HepG2 (cell line): ENCODE data around the gene SVOPL. TPM values are rescaled to one million over a fixed set of nuclear protein-coding genes. Genes with fewer than 3 reads are reported as not detected.

Experiments used
- ATAC-seq: fragments of 200-7000 bp; cut with Tn5 transposase; 3 replicates; pipeline ENCODE4 v1.9.1; 2020; ENCODE audit warnings: mild to moderate bottlenecking, moderate library complexity
- BruUV-seq: library from RNA; stranded (reverse); fragments of 400-500 nt; replicated peaks from 2 replicates; lab custom pipeline; 2021; lab: Mats Ljungman, UMichigan
- CTCF ChIA-PET: fragments of 300-600 bp; formaldehyde crosslinking; extraction: SDS; loops from one replicate; lab custom pipeline; 2021; ENCODE audit warnings: low total read pairs, inconsistent platforms, low intra/inter-chr PET ratio; lab: Yijun Ruan, JAX
- POLR2A ChIA-PET: fragments of 350-600 bp; sonication (Branson Sonifier 250); formaldehyde crosslinking; loops from one replicate; lab custom pipeline; 2020; ENCODE audit warnings: antibody characterized with exemption, inconsistent platforms; lab: Yijun Ruan, JAX
- DNase-seq: peaks from one replicate; pipeline ENCODE4 v3.0.0-alpha.2; 2015; ENCODE audit warnings: low spot score
- FAIRE-seq: peaks from 3 replicates; lab custom pipeline; 2011; peaks lifted over from hg19 to GRCh38; lab: Jason Lieb, UNC
- H2AFZ ChIP-seq: one replicate; pipeline ENCODE4 v1.6.1; 2011; ENCODE audit warnings: low read length, inconsistent platforms
- H3K27ac ChIP-seq: fragments of 300-600 bp; 3 replicates; pipeline ENCODE4 v1.8.0; 2011; ENCODE audit warnings: mixed run types, mild to moderate bottlenecking, mixed read lengths, low read length, inconsistent platforms; ENCODE audit not compliant: insufficient read depth; ENCODE audit errors: extremely low read length
- H3K27me3 ChIP-seq, 2 experiments: fragments of 200-600 bp in 1 of 2; 2 replicates in 1 of 2; 3 replicates in 1 of 2; pipeline versions ENCODE4 v1.6.0 to v1.8.0; 2011; ENCODE audit warnings: low read length in 2 of 2, mild to moderate bottlenecking in 2 of 2, moderate library complexity in 2 of 2, inconsistent platforms in 1 of 2; ENCODE audit not compliant: insufficient read depth in 2 of 2, control insufficient read depth in 1 of 2
- H3K36me3 ChIP-seq, 2 experiments: fragments of 200-600 bp in 1 of 2; replicated peaks in 1 of 2; 2 replicates in 1 of 2; 3 replicates in 1 of 2; pipeline versions ENCODE4 v1.5.1 to v1.8.0; 2011; ENCODE audit warnings: low read length in 2 of 2, inconsistent platforms in 1 of 2; ENCODE audit not compliant: insufficient read depth in 2 of 2, control insufficient read depth in 1 of 2
- H3K4me1 ChIP-seq: 2 replicates; pipeline ENCODE4 v1.5.1; 2012; ENCODE audit warnings: low read length, inconsistent platforms; ENCODE audit not compliant: insufficient read depth
- H3K4me2 ChIP-seq: 2 replicates; pipeline ENCODE4 v1.6.0; 2011; ENCODE audit warnings: low read depth, low read length, inconsistent platforms
- H3K4me3 ChIP-seq, 3 experiments: fragments of 200-600 bp in 1 of 3; sonication (generic), shearing (Covaris generic) in 1 of 3; replicated peaks in 1 of 3; 2 replicates each; pipeline ENCODE4 v1.5.1; 2011 to 2016; ENCODE audit warnings: low read length in 3 of 3, inconsistent platforms in 2 of 3, low read depth in 2 of 3, mild to moderate bottlenecking in 2 of 3, control low read depth in 1 of 3, mixed read lengths in 1 of 3; ENCODE audit not compliant: insufficient read depth in 1 of 3
- H3K79me2 ChIP-seq: one replicate; pipeline ENCODE4 v1.6.1; 2011; ENCODE audit warnings: low read length, inconsistent platforms; ENCODE audit not compliant: insufficient read depth
- H3K9ac ChIP-seq: 2 replicates; pipeline ENCODE4 v1.6.0; 2011; ENCODE audit warnings: mild to moderate bottlenecking, low read depth, low read length, inconsistent platforms; ENCODE audit not compliant: insufficient read depth
- H3K9me3 ChIP-seq: 2 replicates; pipeline ENCODE4 v1.5.1; 2012; ENCODE audit warnings: mild to moderate bottlenecking, low read length
- H4K20me1 ChIP-seq: 2 replicates; pipeline ENCODE4 v1.6.0; 2011; ENCODE audit warnings: inconsistent platforms, mild to moderate bottlenecking, low read length, moderate library complexity; ENCODE audit not compliant: insufficient read depth
- ADNP ChIP-seq: sonication (generic); formaldehyde crosslinking; IDR thresholded peaks from 2 replicates; pipeline ENCODE4 v1.4.0; 2020; ENCODE audit warnings: missing genetic modification reagents
- CAMTA2 ChIP-seq: sonication (generic); formaldehyde crosslinking; IDR thresholded peaks from 2 replicates; pipeline ENCODE4 v1.4.0; 2020; ENCODE audit warnings: mild to moderate bottlenecking, missing genetic modification reagents, borderline replicate concordance
- EP300 ChIP-seq, 3 experiments: sonication (generic) in 1 of 3; formaldehyde crosslinking in 1 of 3; IDR thresholded peaks; 2 replicates each; pipeline versions ENCODE4 v1.5.1 to v1.6.1; 2011 to 2020; ENCODE audit warnings: low read depth in 2 of 3, low read length in 2 of 3, borderline replicate concordance in 1 of 3, improper control_type of control experiment in 1 of 3, mild to moderate bottlenecking in 1 of 3, missing genetic modification reagents in 1 of 3, moderate library complexity in 1 of 3
- FOSL1 ChIP-seq: sonication (generic); formaldehyde crosslinking; IDR thresholded peaks from 2 replicates; pipeline ENCODE4 v1.9.0; 2021; ENCODE audit warnings: missing genetic modification reagents, borderline replicate concordance
- GFI1 ChIP-seq: sonication (generic); formaldehyde crosslinking; IDR thresholded peaks from 2 replicates; pipeline ENCODE4 v1.5.0; 2020; ENCODE audit warnings: missing genetic modification reagents, mild to moderate bottlenecking, borderline replicate concordance
- HNF4A ChIP-seq: sonication (generic); formaldehyde crosslinking; IDR thresholded peaks from 2 replicates; pipeline ENCODE4 v1.4.0; 2020; ENCODE audit warnings: missing genetic modification reagents
- KAT7 ChIP-seq: IDR thresholded peaks from 2 replicates; pipeline ENCODE4 v1.6.1; 2018; ENCODE audit warnings: borderline replicate concordance, missing compliant biosample characterization
- KDM3A ChIP-seq: IDR thresholded peaks from 2 replicates; pipeline ENCODE4 v1.6.1; 2018; ENCODE audit warnings: low read depth, missing compliant biosample characterization
- MATR3 ChIP-seq: sonication (generic); formaldehyde crosslinking; IDR thresholded peaks from 2 replicates; pipeline ENCODE4 v1.4.0; 2020; ENCODE audit warnings: missing genetic modification reagents
- PPARG ChIP-seq: conservative IDR thresholded peaks from 2 replicates; pipeline ENCODE4 v1.6.1; 2016; ENCODE audit warnings: missing biosample characterization, missing genetic modification reagents
- RAD51 ChIP-seq: fragments of 450-650 bp; IDR thresholded peaks from 2 replicates; pipeline ENCODE4 v1.6.1; 2016; ENCODE audit warnings: borderline replicate concordance
- RARA ChIP-seq: IDR thresholded peaks from 2 replicates; pipeline ENCODE4 v1.6.1; 2016; ENCODE audit warnings: missing genetic modification reagents, missing compliant biosample characterization
- SNAI1 ChIP-seq: sonication (generic); formaldehyde crosslinking; IDR thresholded peaks from 2 replicates; pipeline ENCODE4 v1.5.0; 2020; ENCODE audit warnings: mild to moderate bottlenecking, missing genetic modification reagents, borderline replicate concordance
- SP4 ChIP-seq: sonication (generic); formaldehyde crosslinking; IDR thresholded peaks from 2 replicates; pipeline ENCODE4 v1.8.1; 2023; ENCODE audit warnings: mild to moderate bottlenecking, missing genetic modification reagents
- SRSF9 ChIP-seq: fragments of 200-400 bp; formaldehyde crosslinking; IDR thresholded peaks from 2 replicates; pipeline ENCODE4 v1.6.1; 2018; ENCODE audit warnings: borderline replicate concordance, mild to moderate bottlenecking, low read depth, low read length; ENCODE audit not compliant: insufficient read depth, poor library complexity, severe bottlenecking
- STAG1 ChIP-seq: sonication (generic); formaldehyde crosslinking; IDR thresholded peaks from 2 replicates; pipeline ENCODE4 v1.4.0; 2020; ENCODE audit warnings: missing genetic modification reagents
- ZMAT3 ChIP-seq: sonication (generic); formaldehyde crosslinking; conservative IDR thresholded peaks from 2 replicates; pipeline ENCODE4 v1.7.0; 2021; ENCODE audit warnings: missing genetic modification reagents
- ZNF639 ChIP-seq: conservative IDR thresholded peaks from 2 replicates; pipeline ENCODE4 v1.6.1; 2018; ENCODE audit warnings: missing genetic modification reagents
- ZSCAN12 ChIP-seq: sonication (generic); formaldehyde crosslinking; IDR thresholded peaks from 2 replicates; pipeline ENCODE4 v1.9.0; 2021; ENCODE audit warnings: mild to moderate bottlenecking, missing genetic modification reagents
- WGBS: methylation state at CpG from one replicate; pipeline ENCODE4 v1.1.6; 2017; ENCODE audit warnings: low lambda C conversion rate; 5-methylcytosine and 5-hydroxymethylcytosine counted together
- in situ Hi-C: cut with HindIII; loops from 2 replicates; pipeline ENCODE4 v1.10.0; 2017; ENCODE audit warnings: low pct_unique_long_range_greater_than_20kb; ENCODE audit not compliant: extremely low pct_ligation_motif_present
- intact Hi-C: fragments of 100-400 bp; cut with micrococcal nuclease; formaldehyde crosslinking; loops from one replicate; pipeline ENCODE4 v1.10.0; 2022; ENCODE audit not compliant: unreplicated experiment
- polyA plus RNA-seq, 8 experiments: library from polyadenylated mRNA; depleted of rRNA in 3 of 8; stranded (reverse) in 7 of 8; unstranded in 1 of 8; fragments of >200 nt; fragmentation: Illumina TruSeq in 4 of 8; extraction: Trizol in 4 of 8; gene quantifications; 2 replicates each; pipeline versions ENCODE4 v1.2.1 to v1.2.3, GENCODE V29; 2011 to 2016; ENCODE audit warnings: low read depth in 4 of 8, missing spikeins in 1 of 8, mixed read lengths in 1 of 8; ENCODE audit not compliant: insufficient read depth in 1 of 8
- total RNA-seq, 5 experiments: library from RNA; depleted of rRNA; stranded (reverse); fragments of >200 nt; fragmentation: Illumina TruSeq; extraction: Trizol; gene quantifications; 2 replicates each; pipeline ENCODE4 v1.2.3, GENCODE V29; 2016; ENCODE audit warnings: low read depth in 1 of 5
- TF ChIP-seq, protein P1 (sequence below): IDR thresholded peaks from 2 replicates; pipeline ENCODE4 v1.6.1; 2012; ENCODE audit warnings: low read depth, low read length, improper control_type of control experiment
- TF ChIP-seq, protein P2 (sequence below): sonication (generic); formaldehyde crosslinking; IDR thresholded peaks from 2 replicates; pipeline ENCODE4 v1.4.0; 2020; ENCODE audit warnings: mild to moderate bottlenecking, missing genetic modification reagents

Gene SVOPL
- total and polyA plus RNA-seq, 2 of the 13 experiments (the other 11 are each of a cell fraction or from before 2014, with no cell fraction given) = not detected

GRCh38 chr7:138666385-138666784 is 34.8 kb downstream of the SVOPL start:
- intact Hi-C loops (no loop called here), in situ Hi-C loops (no loop called here)
- TF ChIP-seq ZMAT3 (no peak), STAG1 (CRISPR knock-in tag) (no peak), EP300 (IDR thresholded peaks at IDR 0.05; ENCODE audit: low read depth in 2 of 2, low read length in 2 of 2) (0 out of 4 replicates have a peak, but pooled peaks of 1 of the 2 experiments have one; percentile 32), EP300 (CRISPR knock-in tag; IDR thresholded peaks at IDR 0.05; ENCODE audit: borderline replicate concordance) (no peak), RARA (0 out of 2 replicates have a peak, but pooled peaks have one; percentile 23), SNAI1 (no peak), CAMTA2 (CRISPR knock-in tag) (no peak), RAD51 (no peak), SRSF9 (no peak), KAT7 (CRISPR knock-in tag) (no peak), MATR3 (CRISPR knock-in tag) (no peak), SP4 (no peak), FOSL1 (CRISPR knock-in tag) (no peak), PPARG (CRISPR knock-in tag) (peak; percentile 22; the same call in 1 of the 2 replicates), ZNF639 (CRISPR knock-in tag) (no peak), GFI1 (CRISPR knock-in tag) (no peak), ADNP (CRISPR knock-in tag) (no peak), KDM3A (no peak), ZSCAN12 (CRISPR knock-in tag) (no peak), HNF4A (CRISPR knock-in tag) (no peak)
- TF ChIP-seq, protein P1, sequence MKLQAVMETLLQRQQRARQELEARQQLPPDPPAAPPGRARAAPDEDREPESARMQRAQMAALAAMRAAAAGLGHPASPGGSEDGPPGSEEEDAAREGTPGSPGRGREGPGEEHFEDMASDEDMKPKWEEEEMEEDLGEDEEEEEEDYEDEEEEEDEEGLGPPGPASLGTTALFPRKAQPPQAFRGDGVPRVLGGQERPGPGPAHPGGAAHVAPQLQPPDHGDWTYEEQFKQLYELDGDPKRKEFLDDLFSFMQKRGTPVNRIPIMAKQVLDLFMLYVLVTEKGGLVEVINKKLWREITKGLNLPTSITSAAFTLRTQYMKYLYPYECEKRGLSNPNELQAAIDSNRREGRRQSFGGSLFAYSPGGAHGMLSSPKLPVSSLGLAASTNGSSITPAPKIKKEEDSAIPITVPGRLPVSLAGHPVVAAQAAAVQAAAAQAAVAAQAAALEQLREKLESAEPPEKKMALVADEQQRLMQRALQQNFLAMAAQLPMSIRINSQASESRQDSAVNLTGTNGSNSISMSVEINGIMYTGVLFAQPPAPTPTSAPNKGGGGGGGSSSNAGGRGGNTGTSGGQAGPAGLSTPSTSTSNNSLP = 0 out of 2 replicates have a peak, but pooled peaks have one; percentile 14
- TF ChIP-seq, protein P2, sequence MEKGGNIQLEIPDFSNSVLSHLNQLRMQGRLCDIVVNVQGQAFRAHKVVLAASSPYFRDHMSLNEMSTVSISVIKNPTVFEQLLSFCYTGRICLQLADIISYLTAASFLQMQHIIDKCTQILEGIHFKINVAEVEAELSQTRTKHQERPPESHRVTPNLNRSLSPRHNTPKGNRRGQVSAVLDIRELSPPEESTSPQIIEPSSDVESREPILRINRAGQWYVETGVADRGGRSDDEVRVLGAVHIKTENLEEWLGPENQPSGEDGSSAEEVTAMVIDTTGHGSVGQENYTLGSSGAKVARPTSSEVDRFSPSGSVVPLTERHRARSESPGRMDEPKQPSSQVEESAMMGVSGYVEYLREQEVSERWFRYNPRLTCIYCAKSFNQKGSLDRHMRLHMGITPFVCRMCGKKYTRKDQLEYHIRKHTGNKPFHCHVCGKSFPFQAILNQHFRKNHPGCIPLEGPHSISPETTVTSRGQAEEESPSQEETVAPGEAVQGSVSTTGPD (CRISPR knock-in tag) = no peak

More at GRCh38 chr7:138666385-138666784, 34.8 kb downstream of the SVOPL start:
- peaks cover 61% of the 10 kb centered on the region for H3K4me1 ChIP-seq
- CTCF ChIA-PET = no interaction called here
- H4K20me1 ChIP-seq = no peaks in the 10 kb centered on the region
- FAIRE-seq (peak; percentile 43), DNase-seq (peak; percentile 54), ATAC-seq (peak; percentile 70)
- H3K9me3 ChIP-seq = no peaks in the 10 kb centered on the region
- H3K9ac ChIP-seq = 0 out of 2 replicates have a peak overlapping the region, but pooled peaks have one; percentile 2
- H3K36me3 ChIP-seq = no peaks in the 10 kb centered on the region
- peak overlapping the region; percentile 59 for H3K27ac ChIP-seq
- 0% methylated on average over 2 of the region's 2 CpGs for WGBS
- H2AFZ ChIP-seq = no peak overlapping the region
- POLR2A ChIA-PET = interaction anchor here (1.1 kb wide), 1 partner anchor 11 kb away, joined by 4 read pairs; no protein-coding TSS in a partner anchor
- H3K79me2 ChIP-seq = no peaks in the 10 kb centered on the region
- H3K27me3 ChIP-seq = peaks cover 0 to 8% of the 10 kb centered on the region in 2 experiments; a peak in 2 of 5 replicates
- no TSS peak for BruUV-seq
- H3K4me2 ChIP-seq = peak overlapping the region; percentile 65
- peak overlapping the region in 1 of 3 experiments; percentile 19; a peak in 2 of 6 replicates for H3K4me3 ChIP-seq
